Activated CD8-positive, alpha-beta T cell treated with anti-CD3 and anti-CD28 coated beads for 36 hours (primary cell): Measurements from ENCODE around the gene PDE9A. TPM values are rescaled to one million over a fixed set of nuclear protein-coding genes. Genes with fewer than 3 reads are reported as not detected.

Source experiments
- ATAC-seq: fragments of 200-7000 bp; cut with Tn5 transposase; one replicate; pipeline ENCODE4 v1.10.0; 2021; ENCODE audit warnings: mild to moderate bottlenecking, moderate library complexity
- CTCF ChIA-PET: fragments of 350-600 bp; sonication (Branson Sonifier 250); formaldehyde crosslinking; loops from one replicate; lab custom pipeline; 2021; ENCODE audit warnings: antibody characterized with exemption; lab: Charles Lee
- POLR2A ChIA-PET: fragments of 350-600 bp; sonication (Branson Sonifier 250); formaldehyde crosslinking; loops from one replicate; lab custom pipeline; 2021; ENCODE audit warnings: antibody characterized with exemption; lab: Charles Lee
- DNase-seq: peaks from one replicate; pipeline ENCODE4 v3.0.0-alpha.2; 2020
- H3K27ac Mint-ChIP-seq: one replicate; pipeline ENCODE4 v1.8.0; 2021; ENCODE audit warnings: mild to moderate bottlenecking, mixed read lengths
- H3K27me3 Mint-ChIP-seq: one replicate; pipeline ENCODE4 v1.8.0; 2021; ENCODE audit warnings: mixed read lengths
- H3K36me3 Mint-ChIP-seq: one replicate; pipeline ENCODE4 v1.8.0; 2021; ENCODE audit warnings: low read depth, mixed read lengths
- H3K4me1 Mint-ChIP-seq: one replicate; pipeline ENCODE4 v1.8.0; 2021; ENCODE audit warnings: low read depth, mixed read lengths
- H3K4me3 Mint-ChIP-seq: one replicate; pipeline ENCODE4 v1.8.0; 2021; ENCODE audit warnings: mild to moderate bottlenecking, moderate library complexity, mixed read lengths
- H3K9me3 Mint-ChIP-seq: one replicate; pipeline ENCODE4 v1.8.0; 2021; ENCODE audit warnings: mixed read lengths
- CTCF ChIP-seq: fragments of 200-600 bp; IDR thresholded peaks from one replicate; pipeline ENCODE4 v1.8.0; 2022; ENCODE audit warnings: antibody characterized with exemption, mild to moderate bottlenecking
- intact Hi-C: fragments of 100-400 bp; cut with micrococcal nuclease; formaldehyde crosslinking; loops from one replicate; pipeline ENCODE4 v1.10.0; 2022
- total RNA-seq, 2 experiments: library from RNA; stranded (reverse); gene quantifications; one replicate each; pipeline ENCODE4 v1.2.3, GENCODE V29; 2021

Gene PDE9A
- total RNA-seq, 2 experiments from 2014 or later = 11.1 to 11.5 TPM

- intact Hi-C loops = no loop called here
- POLR2A ChIA-PET = interaction anchor here (0.6 kb wide), 1 partner anchor 57 kb away, joined by 3 read pairs; no protein-coding TSS in a partner anchor
These were observed 129.4 kb downstream of the PDE9A start for GRCh38 chr21:42782723-42783242.

GRCh38 chr21:42784276-42784675 is 130.9 kb downstream of the PDE9A start:
- Mint-ChIP-seq H3K27me3 (no peaks in the 10 kb centered on the region), H3K27ac (peak overlapping the region; percentile 95), H3K4me3 (peak overlapping the region; percentile 73), H3K9me3 (peaks cover 2% of the 10 kb centered on the region), H3K36me3 (no peaks in the 10 kb centered on the region), H3K4me1 (peaks cover 31% of the 10 kb centered on the region)
- ChIA-PET POLR2A (interaction anchor here (1.3 kb wide), 1 partner anchor 45 kb away, joined by 4 read pairs; no protein-coding TSS in a partner anchor), CTCF (no interaction called here)
- no peak for TF ChIP-seq CTCF
- DNase-seq (peak; percentile 28), ATAC-seq (peak; percentile 32)
- intact Hi-C loops = no loop called here

More at GRCh38 chr21:42782723-42783242, 129.4 kb downstream of the PDE9A start:
- ATAC-seq = no peak
- Mint-ChIP-seq H3K4me3 (no peak overlapping the region), H3K36me3 (no peaks in the 10 kb centered on the region), H3K27me3 (no peaks in the 10 kb centered on the region), H3K27ac (peak overlapping the region; percentile 67), H3K9me3 (peaks cover 2% of the 10 kb centered on the region), H3K4me1 (peaks cover 31% of the 10 kb centered on the region)
- no peak for DNase-seq
- CTCF ChIA-PET = interaction anchor here (0.9 kb wide), 1 partner anchor 35 kb away, joined by 3 read pairs; no protein-coding TSS in a partner anchor
- TF ChIP-seq CTCF = no peak

GRCh38 chr21:42784896-42785451 is 131.6 kb downstream of the PDE9A start:
- H3K4me3 Mint-ChIP-seq = no peak overlapping the region

GRCh38 chr21:42785666-42786427 is 132.4 kb downstream of the PDE9A start:
- Mint-ChIP-seq H3K9me3 (peaks cover 2% of the 10 kb centered on the region), H3K36me3 (no peaks in the 10 kb centered on the region), H3K4me3 (no peak overlapping the region), H3K27me3 (no peaks in the 10 kb centered on the region), H3K4me1 (peaks cover 31% of the 10 kb centered on the region), H3K27ac (peak overlapping the region; percentile 80)
- ChIA-PET POLR2A (interaction anchor here (1.3 kb wide), 1 partner anchor 21 kb away, joined by 3 read pairs; no protein-coding TSS in a partner anchor), CTCF (no interaction called here)
- no peak for TF ChIP-seq CTCF
- ATAC-seq (no peak), DNase-seq (no peak)
- intact Hi-C loops = no loop called here

More at GRCh38 chr21:42784896-42785451, 131.6 kb downstream of the PDE9A start:
- ATAC-seq (no peak), DNase-seq (no peak)
- intact Hi-C loops = no loop called here
- Mint-ChIP-seq H3K9me3 (peaks cover 2% of the 10 kb centered on the region), H3K27ac (peak overlapping the region; percentile 80), H3K36me3 (no peaks in the 10 kb centered on the region), H3K4me1 (peaks cover 31% of the 10 kb centered on the region), H3K27me3 (no peaks in the 10 kb centered on the region)
- ChIA-PET POLR2A (no interaction called here), CTCF (no interaction called here)
- TF ChIP-seq CTCF = no peak
